ENCODE data around the gene PPP1R12A.
A peak's percentile ranks its signal among the peaks of the same experiment; 100 is the strongest.
"Not testable (repeated sequence)": the region's sequence is repeated elsewhere in the genome, so short reads cannot be mapped to it uniquely, and the experiment has no call there.

The PPP1R12A gene

DNA sequence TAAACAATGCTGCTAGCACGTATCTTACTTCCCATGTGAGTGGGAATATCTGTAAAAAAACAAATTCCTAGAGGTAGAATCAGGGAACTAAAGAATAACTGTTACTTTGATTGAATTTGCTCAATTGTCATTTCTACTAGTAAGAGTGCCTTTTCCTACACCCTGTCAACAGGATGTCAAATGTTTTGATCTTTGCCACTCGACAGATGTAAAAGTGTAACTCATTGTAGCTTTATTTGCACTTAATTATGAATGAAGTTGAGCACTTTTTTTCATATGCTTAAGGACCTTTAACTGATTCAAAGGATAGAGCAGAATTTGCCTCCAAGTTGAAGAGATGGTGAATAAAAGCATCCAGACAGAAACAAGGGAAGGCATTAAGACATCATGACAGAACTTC, 104.5 kb downstream of the PPP1R12A start:
- TF ChIP-seq, protein P1, sequence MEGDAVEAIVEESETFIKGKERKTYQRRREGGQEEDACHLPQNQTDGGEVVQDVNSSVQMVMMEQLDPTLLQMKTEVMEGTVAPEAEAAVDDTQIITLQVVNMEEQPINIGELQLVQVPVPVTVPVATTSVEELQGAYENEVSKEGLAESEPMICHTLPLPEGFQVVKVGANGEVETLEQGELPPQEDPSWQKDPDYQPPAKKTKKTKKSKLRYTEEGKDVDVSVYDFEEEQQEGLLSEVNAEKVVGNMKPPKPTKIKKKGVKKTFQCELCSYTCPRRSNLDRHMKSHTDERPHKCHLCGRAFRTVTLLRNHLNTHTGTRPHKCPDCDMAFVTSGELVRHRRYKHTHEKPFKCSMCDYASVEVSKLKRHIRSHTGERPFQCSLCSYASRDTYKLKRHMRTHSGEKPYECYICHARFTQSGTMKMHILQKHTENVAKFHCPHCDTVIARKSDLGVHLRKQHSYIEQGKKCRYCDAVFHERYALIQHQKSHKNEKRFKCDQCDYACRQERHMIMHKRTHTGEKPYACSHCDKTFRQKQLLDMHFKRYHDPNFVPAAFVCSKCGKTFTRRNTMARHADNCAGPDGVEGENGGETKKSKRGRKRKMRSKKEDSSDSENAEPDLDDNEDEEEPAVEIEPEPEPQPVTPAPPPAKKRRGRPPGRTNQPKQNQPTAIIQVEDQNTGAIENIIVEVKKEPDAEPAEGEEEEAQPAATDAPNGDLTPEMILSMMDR (conservative IDR thresholded peaks at IDR 0.05; ENCODE audit: control insufficient read depth, insufficient read depth, low read depth, low read length), result no peak
- DNase-seq (ENCODE audit: low read depth), result no peak
- no peak overlapping the region for H3K4me3 ChIP-seq (ENCODE audit: control insufficient read depth, low read depth, low read length)

DNA sequence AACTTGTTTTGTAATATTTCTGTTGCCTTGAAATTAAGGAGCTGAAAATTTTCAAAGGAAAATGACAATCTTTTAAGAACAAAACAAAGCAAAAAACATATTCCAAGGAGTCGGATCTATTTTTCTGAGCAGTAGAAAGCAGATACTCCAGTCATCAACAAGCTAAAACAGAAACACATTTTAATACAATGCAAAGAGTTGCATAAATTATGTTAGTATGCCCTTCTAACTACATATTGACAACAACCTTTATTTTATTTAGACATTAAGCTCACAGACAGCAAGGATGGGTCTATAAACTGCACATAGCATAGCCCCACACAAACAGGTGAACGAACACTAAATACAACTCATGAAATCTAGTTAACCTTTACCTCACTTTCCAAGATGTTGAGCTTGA, 106.0 kb downstream of the PPP1R12A start:
- TF ChIP-seq, protein P1 (conservative IDR thresholded peaks at IDR 0.05; ENCODE audit: control insufficient read depth, insufficient read depth, low read depth, low read length), result no peak
- DNase-seq (ENCODE audit: low read depth), result no peak
- H3K4me3 ChIP-seq (ENCODE audit: control insufficient read depth, low read depth, low read length), result no peak overlapping the region

DNA sequence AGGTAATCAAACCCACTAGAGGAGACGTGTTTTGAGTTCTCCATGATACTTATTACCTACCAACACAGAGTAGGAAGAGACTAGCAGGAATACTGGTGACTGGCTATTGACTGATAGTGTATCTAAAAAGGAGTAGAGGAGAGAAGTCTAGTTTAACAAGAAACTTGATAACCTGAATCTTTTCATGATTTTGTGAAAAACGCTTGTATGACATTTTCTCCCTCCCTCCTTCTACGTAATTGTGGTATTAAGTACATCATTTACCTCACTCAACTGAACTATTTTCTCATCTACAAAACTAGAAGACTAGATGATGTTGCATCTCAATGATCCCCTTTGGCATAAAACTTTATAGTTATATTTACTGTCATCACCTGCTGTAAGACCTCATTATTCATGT, 107.4 kb downstream of the PPP1R12A start:
- TF ChIP-seq, protein P1 (conservative IDR thresholded peaks at IDR 0.05; ENCODE audit: control insufficient read depth, insufficient read depth, low read depth, low read length), result no peak
- no peak overlapping the region for H3K4me3 ChIP-seq (ENCODE audit: control insufficient read depth, low read depth, low read length)
- DNase-seq (ENCODE audit: low read depth), result no peak

DNA sequence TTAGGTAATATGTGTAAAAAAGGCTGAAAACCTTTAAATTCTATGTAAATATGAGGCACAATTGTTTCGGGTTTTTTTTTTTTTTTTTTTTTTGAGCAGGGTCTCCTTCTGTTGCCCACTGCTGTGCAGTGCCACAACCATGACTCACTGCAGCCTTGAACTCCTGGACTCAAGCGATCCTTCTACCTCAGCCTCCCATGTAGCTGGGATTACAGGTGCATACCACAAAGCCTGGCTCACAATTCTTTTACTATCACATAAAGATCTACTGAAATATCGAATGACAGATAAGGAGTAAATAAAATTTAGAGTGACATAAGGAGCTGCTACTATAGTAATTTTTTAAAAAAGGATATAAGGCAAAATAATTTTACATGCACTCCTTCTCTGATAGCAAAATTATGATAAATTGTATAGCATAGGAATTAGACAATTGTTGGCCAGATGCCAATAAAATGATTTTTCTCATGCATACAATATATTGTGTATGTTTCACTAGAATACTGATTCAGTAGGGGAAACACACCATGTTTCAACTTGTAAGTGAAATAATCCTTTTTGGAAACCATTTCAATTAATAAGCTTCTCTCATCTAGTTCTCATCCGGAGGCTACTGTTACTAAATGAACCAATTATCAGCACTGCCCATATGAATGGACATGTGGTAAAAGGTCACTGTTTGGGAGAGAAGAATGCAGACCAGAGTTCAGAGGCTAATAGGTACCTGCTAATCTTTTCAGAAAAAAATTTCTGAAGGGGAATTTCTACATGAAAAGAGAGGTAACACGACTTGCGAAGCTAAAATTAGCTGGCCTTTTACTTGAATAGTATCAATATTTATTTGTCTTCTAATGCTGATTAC, 108.4 kb downstream of the PPP1R12A start:
- TF ChIP-seq, protein P1 (conservative IDR thresholded peaks at IDR 0.05; ENCODE audit: control insufficient read depth, insufficient read depth, low read depth, low read length), result no peak
- no peak overlapping the region for H3K4me3 ChIP-seq (ENCODE audit: control insufficient read depth, low read depth, low read length)
- no peak for DNase-seq (ENCODE audit: low read depth)

DNA sequence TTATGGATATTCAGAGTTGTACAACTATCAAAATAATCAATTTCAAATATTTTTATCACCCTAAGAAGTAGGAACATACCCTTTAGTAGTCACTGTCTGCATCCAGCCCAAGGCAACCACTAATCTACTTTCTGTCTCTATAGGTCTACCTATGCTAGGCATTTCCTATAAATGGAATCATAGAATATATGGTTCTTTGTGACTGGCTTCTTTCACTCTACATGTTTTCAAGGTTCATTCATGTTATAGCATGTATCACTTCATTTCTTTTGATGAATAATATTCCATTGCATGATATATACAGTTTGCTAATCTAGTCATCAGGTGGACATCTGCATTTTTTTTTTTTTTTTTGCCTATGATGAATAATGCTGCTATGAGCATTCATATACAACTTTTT, 112.4 kb downstream of the PPP1R12A start:
- no peak for DNase-seq (ENCODE audit: low read depth)
- TF ChIP-seq, protein P1 (conservative IDR thresholded peaks at IDR 0.05; ENCODE audit: control insufficient read depth, insufficient read depth, low read depth, low read length), result no peak
- H3K4me3 ChIP-seq (ENCODE audit: control insufficient read depth, low read depth, low read length), result no peak overlapping the region

DNA sequence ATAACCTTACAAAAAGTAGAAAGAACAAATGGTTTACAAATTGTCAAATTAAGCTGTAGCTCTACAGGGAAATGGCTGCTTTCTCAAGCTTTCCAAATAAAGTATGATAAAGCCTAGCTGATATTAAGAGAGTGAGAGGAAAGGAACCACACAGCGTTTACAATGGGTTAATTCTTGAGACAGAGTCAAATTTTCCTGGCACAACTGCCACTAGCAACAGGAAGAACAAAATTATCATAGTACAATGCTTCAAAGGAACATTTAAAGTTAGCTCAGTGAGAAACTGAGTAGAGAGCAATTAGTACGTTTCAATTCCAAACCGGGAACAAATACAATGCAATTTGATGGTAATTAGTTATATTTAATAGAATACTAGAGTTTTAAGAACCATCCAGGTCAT, 116.0 kb downstream of the PPP1R12A start:
- no peak overlapping the region for H3K4me3 ChIP-seq (ENCODE audit: control insufficient read depth, low read depth, low read length)
- DNase-seq (ENCODE audit: low read depth), result no peak
- TF ChIP-seq, protein P1 (conservative IDR thresholded peaks at IDR 0.05; ENCODE audit: control insufficient read depth, insufficient read depth, low read depth, low read length), result no peak

DNA sequence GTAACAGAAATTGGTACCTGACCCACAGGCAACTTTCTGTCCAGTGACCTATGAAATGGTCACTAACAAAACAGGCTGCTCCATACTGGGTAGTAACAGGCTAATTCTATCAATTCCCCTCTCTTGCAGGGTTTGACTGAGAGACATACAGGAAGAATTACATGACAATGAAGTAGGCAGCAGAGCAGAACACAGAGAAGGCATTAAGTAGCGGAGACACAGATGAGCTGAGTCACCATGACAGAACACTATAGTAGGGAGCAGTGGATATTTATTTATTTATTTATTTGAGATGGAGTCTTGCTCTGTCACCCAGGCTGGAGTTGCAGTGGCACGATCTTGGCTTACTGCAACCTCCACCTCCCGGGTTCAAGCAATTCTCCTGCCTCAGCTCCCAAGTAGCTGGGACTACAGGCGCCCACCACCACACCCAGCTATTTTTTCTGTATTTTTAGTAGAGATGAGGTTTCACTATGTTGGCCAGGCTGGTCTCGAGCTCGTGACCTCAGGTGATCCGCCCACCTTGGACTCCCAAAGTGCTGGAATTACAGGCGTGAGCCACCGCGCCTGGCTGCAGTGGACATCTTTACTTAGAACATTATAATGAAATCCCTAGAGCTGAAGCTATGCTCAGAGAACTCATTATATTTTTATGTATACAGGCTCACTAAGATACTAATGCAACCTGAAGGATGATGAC, 150.4 kb downstream of the PPP1R12A start:
- DNase-seq (ENCODE audit: low read depth), result peak; percentile 46
- not testable (repeated sequence) for H3K4me3 ChIP-seq (ENCODE audit: control insufficient read depth, low read depth, low read length)
